NCI-H524 treated with DMSO at 0.1 percent for 48 hours (cell line): ENCODE data around the gene CHML.

Experiments used
- DNase-seq: peaks from one replicate; lab custom pipeline; 2025; lab: John Stamatoyannopoulos, UW

The CHML gene

DNA sequence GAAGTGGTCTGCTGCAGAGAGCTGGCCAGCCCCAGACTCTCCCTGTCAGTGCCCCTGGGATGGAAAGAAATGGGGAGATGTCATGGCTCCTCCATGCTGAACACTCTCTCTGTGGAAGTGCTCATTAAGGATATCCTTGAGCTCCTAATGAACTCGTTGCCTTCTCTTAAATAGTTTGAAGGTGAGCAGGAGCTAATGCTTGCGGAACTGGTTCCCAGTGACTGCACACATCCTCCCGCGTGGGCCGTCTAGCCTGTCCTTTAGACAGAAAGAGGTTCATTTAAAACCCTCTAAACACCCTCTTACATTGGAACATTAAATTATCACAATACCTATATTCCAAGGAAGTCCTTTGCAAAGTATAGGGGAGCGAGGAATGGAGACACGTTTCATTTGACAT, 6.0 kb upstream of the CHML start:
- no peak for DNase-seq

DNA sequence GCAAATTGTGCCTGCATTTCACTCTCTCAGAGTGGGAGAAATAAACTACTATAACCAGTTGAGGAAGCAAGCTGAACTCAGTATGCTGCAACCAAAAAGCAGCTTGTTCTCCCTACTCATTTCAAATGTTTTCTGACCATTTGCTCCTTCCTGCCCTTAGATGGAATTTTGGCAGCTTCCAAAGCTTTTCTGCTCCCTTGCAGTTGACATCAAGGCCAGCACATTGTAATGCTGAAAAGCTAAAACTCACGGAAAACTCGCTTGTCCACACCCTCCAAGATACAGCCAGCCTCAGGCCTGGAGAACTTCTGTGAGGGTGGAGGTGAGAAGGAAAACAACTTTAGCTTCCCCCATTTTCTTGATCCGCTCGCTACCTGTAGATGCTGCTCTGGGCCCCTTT, 5.0 kb upstream of the CHML start:
- no peak for DNase-seq

DNA sequence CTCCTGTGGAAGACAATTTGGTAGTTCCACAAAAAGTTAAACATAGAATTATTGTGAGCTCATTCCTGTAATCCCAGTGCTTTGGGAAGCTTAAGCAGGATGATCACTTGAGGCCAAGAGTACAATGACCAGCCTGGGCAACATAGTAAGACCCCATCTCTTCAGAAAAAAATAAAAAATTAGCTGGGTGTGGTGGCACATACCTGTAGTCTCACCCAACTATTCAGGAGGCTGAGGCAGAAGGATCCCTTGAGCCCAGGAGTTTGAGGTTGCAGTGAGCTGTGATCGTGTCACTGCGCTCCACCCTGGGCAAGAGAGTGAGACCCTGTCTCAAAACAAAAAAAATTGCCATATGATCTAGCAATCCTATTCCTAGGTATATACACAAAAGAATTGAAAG, 4.1 kb upstream of the CHML start:
- DNase-seq: no peak

DNA sequence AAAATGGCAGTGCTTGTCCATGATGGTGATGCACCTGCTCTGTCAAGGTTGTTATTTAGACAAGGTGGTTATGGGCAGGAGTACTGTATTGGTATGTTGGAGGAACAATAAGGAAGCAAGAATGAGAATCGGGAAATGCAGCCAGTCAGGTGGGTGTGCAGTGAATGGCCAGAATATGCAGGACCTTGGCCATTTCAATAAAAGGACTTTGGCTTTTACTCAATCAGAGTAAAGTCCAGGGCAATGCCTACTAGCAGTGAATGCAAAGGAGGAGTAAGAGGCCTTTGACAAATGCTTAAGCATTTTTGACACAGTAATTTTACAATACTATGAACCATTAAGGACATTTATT, 2.4 kb upstream of the CHML start:
- DNase-seq: no peak

DNA sequence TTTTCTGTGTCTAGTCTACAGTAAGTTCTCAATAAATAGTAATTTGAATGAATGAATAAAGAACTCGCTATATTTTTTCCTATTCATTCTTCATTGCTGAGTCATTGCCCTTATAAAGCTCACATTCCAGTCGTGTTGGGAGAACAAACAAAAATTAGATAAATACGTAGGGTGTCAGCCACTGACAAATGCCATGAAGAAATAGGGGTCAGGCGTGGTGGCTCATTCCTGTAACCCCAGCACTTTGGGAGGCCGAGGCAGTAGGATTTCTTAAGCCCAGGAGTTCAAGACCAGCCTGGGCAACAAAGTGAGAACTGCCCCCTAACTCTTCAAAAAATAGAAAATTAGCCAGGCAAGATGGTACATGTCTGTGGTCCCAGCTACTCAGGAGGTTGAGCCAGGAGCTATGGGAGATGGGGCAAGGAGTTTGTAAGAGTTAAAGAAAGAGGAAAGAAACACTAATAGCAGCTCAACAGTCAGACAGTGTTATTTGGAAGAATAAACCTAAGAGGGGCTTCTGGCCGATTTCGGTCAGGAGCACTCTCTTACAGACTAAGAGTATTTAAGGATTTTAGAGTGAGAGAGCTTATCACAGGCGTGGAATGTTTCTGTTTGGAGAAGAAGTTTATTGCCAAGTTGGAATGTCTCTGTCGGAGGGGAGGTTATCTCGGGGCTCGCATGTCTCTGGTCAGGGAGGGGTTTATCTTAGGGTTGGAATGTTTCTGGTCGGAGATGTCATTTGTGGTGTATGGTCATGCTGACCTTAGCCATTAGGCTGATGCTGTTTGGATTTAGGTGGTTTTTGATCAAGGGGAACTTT, 1.8 kb upstream of the CHML start:
- DNase-seq: no peak

DNA sequence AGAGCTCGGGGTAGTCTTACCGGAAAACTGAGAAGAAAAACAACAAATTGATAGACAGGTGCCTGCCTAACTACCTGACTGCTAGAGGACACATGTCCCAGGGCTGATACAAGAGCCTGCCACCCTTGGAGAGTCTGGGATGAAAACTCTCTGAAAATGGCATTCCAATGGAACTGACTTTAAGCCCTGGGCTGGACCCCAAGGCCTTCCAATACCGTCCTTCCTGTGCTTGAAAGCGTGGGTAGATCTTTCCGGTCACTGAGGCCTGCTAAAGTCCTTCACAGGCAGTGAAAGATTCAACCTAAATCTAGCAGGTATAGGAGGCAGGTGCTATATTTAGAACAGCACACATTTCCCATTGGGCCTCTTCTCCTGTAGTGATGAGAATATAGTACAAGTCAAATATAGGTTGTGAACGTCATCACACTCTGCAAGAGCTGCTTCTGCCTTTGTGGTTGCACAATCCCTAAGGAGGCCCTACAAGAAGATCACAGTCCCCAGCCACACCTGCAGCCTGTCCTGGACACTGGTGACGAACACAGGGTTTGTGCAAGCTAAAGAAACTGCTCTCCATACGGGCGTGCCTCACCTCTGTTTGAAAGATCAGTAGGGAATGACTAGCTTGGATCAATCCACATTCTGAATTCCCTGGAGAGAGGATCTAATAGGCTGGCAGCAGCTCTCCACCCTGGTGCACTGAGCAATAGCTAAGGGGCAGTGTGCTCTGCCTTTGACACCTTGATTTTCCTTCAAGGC, 876 bp upstream of the CHML start:
- no peak for DNase-seq

DNA sequence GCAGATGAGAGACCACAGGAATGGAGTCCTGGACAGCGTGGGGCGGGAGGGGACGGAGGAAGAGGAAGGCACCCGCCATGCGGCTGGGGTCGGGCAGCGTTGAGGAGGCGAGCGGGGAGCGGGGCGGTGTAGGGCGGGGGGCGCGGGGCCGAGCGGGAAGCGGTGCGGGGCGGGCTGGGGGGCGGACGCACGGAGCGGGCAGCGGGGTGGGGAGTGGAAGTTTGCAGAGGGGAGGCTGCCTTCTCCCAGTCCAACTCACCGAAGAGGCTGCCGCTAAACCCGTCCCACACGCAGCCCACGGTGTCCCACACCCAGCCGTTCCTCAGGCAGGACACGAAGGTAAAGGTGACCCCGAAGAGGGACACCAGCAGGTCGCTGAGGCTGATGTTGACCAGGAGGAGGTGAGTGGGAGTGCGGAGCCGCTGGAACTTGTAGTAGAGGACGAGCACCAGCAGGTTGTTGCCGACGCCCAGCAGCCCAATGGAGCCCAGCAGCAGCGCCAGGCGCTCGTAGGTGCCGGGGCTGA, 483 bp downstream of the CHML start:
- DNase-seq: no peak

DNA sequence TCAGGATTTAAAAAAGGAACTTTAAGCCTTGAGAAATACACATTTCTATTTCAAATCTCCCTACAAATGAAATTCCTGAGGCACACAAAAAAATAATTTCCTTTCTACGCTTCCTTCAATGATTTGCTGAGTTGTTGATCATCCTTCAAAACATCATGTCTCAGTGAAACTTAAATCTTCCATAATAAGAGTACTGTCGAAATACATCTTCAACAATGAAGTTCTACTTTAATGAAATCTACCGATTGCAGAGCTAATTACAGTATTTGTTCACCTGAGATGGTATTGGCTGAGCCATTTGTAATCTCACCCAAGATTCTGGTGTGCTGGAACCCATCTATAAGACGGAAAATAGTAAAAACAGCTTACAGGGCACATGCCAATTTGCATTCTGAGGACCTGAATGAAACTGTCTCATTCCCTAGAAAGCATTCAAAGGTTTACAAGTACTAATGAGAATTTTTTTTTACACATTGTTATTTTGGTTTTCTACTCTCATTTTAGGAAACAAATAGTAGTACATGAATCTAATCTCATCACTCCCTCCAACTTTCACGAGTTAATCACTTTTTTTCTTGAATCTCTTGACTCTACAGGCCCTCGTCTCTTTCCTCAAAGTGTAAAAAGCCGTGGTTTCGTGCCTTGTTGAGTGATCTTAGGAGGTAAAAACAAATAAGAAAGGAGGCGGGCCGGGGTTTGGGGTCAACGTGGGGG, 1.1 kb downstream of the CHML start:
- no peak for DNase-seq

DNA sequence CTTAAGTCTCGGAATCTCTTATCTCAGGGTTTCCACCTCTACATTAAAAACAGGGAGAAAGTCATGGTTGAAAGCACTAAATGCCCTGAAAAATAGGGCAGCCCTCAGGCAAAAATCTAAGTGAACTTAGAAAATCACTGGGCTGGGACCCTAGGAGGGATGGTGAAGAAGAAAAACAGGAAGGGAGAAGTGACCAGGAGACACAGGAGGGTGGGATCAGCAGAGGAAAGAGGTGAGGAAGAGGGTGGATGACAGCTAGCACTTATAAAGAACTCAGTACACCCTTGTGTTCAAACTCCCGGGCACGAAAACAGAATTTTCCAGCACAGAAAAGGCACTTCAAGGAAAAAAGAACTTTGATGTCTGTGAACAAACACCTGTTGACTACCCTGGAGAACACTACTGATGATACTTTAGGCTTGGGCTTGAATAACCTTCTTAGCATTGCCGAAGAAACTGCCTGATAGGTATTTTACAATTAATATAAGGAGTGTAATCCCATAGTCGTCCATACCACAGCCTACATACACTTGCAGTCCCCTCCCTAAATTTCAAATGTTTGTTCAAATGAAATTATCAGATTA, 2.0 kb downstream of the CHML start:
- no peak for DNase-seq

DNA sequence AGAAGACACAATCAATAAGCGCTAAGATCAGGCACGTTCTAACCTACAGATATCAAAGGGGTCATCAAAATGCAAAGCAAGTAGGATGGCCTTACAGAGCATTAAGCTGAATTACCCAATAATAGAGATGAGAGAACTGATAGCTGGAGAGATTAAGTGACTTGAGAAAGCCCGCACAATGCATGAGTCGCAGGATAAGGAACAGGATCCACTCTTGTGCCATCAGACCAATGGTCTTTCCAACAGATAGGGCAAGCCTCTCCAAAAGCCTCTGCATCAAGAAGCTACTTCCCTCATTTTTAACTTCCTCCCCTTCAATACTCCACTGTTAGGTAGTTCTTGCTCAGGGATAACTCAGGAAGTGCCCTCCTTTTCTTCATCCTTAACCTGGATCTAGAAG, 2.6 kb downstream of the CHML start:
- DNase-seq: no peak

DNA sequence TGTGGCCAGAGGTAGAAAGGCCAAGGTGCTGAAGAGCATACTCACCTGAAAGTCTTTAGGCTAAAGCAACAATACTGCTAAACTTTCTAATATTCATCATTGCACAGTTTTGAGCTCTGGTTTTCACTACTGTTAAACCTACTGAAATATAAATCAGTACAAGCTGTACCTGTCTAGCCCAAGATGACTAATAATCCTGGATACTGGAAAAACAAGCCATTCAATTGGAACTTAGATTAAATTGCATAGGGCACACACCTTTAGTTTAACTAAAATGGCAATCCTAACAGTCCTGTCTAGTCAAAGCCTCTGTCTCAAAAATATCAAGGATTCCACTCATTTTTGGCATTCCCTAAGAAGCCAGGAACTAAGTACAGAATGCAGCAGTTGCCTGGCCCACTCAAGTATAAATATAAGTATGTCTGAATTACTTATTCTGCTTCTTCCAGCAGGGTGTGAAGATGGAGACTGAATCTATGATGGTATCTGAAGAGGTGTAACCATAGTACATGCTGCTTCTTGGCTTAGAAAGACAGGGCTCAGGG, 3.1 kb downstream of the CHML start:
- no peak for DNase-seq

DNA sequence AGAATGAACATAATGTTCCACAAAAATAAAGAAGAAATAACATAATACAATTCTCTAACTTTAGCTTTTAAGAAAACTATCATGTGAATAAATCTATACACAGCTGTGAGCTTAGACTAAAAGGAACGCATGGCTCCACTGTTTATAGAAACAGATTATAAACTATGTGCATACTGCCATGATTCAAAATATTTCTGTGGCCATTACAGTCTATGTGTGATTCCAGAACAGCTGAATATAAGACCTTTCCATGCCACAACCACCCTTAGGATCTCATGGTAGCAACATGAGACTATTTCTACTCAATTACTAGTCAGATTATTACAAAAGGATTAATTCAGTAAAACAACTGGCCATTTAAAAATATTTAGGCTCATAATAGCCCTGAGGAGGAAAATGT, 3.9 kb downstream of the CHML start:
- DNase-seq: no peak

DNA sequence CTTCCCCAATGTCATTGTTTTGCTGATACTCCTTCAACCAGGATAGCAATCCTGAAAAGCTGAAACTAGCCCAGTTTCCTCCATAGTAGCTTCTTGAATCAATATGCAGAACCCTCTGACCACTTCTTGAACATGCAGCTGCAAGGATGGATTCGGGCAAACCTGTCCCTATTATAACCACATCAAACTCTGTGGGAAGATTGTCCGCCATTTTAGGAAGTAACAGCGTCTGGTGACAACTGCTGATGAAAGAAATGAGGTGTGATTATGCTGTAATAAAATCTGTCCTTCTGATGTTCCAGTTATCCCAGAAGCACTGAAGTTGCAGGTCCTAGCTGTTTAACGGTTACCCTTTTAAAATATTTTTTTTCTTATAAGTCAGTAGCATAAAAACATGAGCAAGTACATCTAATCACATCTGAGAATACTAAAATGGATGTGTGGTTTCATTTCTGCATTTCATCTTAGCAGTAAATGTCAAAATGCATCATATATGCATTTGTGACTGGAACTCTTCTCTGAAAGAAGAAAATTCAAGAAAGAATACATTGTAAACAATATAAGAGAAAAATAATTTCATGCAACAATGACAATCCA, 4.5 kb downstream of the CHML start:
- no peak for DNase-seq

DNA sequence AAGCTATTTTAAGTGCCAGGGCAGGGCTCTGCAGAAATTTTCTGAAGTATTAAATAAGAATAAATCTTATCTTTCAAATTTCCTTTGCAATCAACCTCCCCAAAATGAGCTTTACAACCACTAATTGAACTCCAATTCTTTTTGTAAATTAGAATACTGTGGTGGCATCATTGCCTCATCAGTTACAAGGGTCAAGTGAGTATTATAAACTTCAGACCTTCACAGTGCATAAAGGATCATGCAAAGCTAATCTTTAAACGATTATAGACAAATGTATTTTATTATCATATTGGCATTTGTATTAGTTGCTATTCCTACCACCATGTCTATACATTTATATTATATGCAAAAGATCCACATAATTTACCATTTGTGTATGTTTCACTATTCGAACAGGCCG, 7.2 kb downstream of the CHML start:
- DNase-seq: no peak

DNA sequence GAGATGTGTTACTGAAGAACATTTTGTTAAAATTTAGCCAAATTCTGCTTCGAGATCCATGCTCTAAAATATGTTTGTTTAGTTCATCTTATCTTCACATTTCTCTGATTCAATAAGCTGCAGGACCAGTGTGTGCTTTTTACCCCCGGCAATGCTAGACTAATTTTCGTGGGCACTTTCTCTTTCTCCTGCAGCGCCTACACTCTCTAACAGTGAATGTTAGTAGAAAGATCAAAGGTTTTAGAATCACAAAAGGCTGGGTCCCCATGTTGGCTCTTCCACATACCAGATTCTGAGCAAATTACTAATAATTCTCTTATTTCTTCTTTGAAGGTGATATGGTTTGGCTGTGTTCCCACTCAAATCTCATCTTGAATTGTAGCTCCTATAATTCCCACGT, 8.5 kb downstream of the CHML start:
- DNase-seq: no peak

DNA sequence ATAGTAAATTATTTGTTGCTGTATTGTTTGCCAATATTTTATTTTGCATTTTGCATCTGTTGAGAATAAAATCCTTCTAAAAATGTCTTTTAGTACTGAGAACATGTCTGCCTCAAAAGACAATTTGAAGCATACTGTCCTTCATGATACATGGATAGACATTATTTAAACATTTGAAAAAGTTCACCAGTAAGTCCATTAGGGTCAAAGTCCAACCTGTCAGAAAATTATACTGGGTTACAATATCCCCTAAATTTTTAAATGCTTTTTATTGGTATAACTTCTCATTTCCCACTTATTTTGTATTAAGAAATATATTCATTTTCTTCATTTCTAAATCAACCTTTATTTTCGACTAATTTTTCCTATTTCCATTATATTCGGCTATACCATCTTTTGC, 9.3 kb downstream of the CHML start:
- no peak for DNase-seq

DNA sequence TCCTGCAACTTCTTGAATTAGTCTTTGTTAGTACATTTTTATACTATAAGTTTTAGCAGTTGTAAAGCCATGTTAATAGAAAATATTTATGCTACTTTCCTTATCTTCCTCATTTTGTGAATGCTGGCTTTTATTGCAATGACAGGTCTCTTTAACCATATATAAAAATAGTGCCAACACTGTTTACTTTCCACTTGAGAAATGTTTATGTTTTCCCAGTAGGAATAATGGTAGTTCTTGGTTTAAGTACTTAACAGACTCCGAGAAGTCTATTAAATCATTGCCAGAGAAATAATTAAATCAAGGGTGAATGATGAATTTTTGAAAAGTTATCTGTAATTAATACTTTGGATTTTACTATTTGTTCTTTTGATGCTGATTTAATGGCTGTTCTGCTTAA, 9.7 kb downstream of the CHML start:
- no peak for DNase-seq

DNA sequence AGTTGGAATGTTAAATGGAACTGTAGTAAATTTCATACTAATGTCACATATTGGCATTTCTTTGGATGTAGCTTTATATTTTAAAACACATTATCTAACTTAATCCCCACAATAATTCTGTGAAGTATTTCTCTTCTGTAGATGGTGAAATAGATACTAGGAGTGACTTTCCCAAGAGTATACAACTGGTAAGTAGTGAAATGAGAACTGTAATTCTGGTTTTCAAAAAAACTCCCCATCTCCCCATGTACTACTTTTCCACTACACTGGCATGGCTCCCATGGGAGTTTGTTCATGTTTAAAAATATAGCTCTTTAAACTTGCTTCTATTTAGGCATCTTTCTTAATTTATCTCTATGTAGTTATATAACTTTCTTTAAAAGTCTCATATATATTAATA, 10.2 kb downstream of the CHML start:
- no peak for DNase-seq

DNA sequence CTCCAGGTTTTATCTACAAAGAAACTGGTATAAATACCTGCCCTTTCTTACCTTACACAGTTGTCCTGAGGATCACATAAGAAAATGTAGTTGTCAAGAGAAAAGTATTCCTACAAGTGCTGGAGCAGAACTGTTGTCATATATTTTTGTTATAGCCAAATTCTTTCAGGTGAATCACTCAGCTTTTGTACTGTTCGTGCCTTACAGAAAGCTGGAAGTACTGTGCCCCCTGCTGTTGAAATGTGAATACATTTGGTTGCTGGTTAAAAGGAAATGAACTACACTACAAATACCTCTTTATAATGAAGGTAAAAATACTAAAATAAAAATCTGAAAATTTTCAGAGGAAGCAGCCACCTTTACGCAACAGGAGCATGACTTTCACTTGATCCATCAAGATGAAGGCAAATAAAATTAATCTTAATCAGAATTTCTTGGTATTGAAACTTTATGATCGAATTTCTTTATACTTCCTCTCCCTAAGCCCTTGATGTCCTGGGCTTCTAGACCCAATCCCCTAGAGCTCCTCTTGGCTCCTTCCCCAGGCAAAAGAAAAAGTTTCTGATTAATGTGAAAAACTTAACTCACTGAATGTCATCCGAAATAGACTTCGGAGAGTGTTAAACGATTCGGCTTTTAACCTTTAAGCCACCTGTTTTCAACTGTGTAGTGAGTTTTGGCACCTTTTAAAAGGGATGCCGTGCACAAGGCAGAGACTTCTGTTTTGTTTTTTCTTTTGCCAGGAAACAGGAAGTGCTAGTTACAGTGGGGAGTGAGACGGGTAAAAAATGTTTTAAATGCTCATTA, 12.5 kb downstream of the CHML start:
- DNase-seq: no peak

DNA sequence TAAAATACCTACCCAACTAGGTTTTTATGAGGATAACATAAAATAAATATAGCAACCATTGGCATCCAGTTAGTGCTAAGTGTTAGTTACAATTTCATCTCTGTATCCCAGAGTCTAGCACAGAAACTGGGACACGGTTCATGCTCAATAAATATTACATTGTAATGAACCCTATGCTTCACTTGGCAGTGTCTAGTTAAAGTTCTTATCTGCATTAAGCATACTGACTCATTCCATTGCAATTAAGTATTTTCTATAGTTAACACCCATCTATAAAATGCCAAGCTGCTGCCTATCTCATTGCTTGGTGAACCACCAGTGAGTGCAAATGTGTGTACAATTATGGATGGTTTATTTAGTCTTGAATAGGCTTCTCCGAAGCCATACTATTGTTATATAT, 15.2 kb downstream of the CHML start:
- no peak for DNase-seq

DNA sequence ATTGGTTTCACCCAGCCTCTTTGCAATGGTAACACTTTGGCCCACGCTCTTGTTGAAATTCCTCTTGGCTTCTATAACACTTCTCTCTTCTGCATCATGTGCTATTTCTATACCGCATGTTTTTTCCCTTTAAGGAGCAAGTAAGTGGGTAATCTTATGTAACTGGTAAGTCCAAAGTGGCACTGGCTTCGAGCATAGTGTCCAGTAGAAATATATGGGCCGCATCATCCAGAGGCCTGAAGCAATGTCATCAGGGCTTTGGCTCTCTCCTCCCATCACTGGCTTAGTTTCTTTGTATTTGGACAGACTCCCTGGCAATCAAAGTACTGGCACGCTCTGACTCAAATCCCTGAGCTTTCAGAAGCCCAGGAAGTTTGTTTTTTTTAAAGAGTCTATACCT, 17.5 kb downstream of the CHML start:
- DNase-seq: no peak
